Neural progenitor cell (in vitro differentiated cells): Measurements from ENCODE around the gene FUT7.

Source experiments
- CTCF ChIP-seq: fragments of 200-600 bp; sonication (generic); IDR thresholded peaks from 2 replicates; pipeline ENCODE4 v1.5.1; 2017; ENCODE audit warnings: antibody characterized with exemption, mild to moderate bottlenecking
- EZH2 ChIP-seq: fragments of 200-600 bp; sonication (generic); IDR thresholded peaks from 2 replicates; pipeline ENCODE4 v1.6.1; 2017; ENCODE audit warnings: antibody characterized with exemption, mild to moderate bottlenecking, moderate library complexity
- EZH2phosphoT487 ChIP-seq: fragments of 200-600 bp; sonication (generic); IDR thresholded peaks from 2 replicates; pipeline ENCODE4 v1.6.1; 2017; ENCODE audit warnings: antibody characterized with exemption

- TF ChIP-seq CTCF, result no peak
- TF ChIP-seq EZH2, result no peak
- TF ChIP-seq EZH2phosphoT487, result no peak
These were observed 22.7 kb downstream of the FUT7 start for GRCh38 chr9:137009217-137009616.
